Measurements from ENCODE around the gene C1QB.

The C1QB gene, protein sequence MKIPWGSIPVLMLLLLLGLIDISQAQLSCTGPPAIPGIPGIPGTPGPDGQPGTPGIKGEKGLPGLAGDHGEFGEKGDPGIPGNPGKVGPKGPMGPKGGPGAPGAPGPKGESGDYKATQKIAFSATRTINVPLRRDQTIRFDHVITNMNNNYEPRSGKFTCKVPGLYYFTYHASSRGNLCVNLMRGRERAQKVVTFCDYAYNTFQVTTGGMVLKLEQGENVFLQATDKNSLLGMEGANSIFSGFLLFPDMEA

DNA sequence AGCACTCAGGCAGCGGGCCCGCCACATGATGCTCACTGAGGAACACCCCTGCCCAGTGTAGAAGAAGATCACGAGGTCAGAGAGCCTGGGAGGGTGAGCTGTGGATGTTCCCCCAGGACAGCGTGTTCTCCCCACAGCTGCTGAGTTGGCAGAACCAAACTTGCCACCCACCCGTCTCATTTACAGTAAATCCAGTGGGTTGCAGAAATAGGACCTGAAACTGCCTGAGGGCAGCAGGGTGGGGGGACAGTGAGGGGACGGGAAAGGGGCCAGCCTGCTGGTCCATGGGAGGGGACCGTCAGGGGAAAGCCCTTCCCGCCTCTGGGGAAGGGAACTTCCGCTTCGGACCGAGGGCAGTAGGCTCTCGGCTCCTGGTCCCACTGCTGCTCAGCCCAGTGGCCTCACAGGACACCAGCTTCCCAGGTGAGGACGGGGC lies at the start of gene C1QB:
C1QB (plus strand) TSS at position 356 of the 436 bp plus-strand sequence. CDS start 6,227 bp downstream, outside the sequence.
- no peak for DNase-seq

DNA sequence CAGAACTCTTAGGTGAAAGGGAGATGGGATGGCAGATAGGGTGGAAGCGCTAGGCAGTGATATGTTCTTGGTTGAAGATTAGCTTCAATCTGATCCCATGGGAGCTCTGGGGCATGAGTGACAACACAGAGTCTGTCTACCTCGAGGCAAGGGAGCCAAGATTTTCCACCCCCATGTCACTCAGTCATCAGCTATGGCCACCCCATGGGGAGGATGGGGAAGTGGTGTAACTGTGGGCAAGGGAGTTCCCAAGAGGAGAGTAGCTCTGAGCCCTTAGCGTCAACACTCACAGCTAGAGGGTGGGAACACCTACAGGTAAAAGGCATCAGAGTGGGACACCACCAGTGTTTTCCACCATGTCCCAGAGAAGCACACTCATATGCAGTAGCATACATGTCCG lies 46.9 kb upstream of the C1QB start:
- no peak for DNase-seq

DNA sequence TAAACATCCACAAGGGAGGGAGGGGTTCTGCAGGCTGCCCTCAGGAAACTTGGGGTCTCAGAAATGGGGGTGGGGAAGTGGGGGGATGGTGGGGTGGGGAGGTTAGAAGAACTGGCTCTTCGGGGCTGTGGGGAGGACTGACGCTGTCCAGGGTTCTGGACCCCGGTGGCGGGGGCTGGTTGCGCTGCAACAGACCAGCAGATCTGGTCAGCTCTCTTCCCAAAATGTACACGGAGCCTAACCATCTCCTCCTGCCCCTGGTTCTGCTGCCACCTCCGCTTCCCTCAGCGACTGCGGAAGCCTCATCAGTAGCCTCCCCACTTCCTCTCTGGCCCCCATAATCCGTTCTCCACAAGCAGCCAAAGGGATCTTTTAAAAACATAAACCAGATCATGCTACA lies 45.9 kb upstream of the C1QB start:
- DNase-seq = no peak

DNA sequence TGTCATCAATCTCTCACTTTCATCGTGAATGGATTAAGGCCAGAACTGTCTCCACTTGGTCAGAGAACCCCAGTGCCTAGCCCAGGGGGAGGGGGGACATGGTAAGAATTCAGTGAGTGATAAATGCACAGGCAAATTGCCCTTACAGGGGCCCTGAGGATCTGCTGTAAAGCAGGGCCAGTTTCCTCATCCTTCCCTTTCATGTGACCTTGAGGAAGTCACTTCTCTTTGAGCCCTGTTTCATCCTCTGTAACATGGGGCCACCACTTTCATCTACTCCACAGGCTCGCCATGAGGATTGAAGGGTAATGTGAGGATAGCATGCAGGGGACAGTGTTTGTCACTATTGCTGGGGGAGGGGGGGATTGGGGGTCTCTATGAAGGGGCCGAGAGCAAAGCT lies 44.7 kb upstream of the C1QB start:
- no peak for DNase-seq

DNA sequence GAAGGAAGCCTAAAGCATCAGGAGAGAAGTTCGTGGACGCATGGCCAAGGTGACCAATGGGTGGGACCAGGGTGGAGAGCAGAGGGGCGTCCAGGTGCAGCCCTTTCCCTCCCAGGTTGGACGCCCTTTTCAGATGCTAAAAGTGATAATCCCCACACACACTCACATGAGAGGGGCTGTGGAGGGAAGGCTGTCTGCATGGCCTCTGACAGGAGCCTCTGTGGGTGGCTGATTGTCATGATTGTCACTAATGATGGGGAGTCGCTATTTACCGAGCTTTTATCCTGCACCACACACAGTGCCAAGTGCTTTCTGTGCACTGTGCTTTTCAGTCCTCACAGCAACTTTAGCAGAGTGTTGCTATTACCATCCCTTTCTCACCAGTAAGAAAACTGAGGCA lies 43.7 kb upstream of the C1QB start:
- DNase-seq = no peak

DNA sequence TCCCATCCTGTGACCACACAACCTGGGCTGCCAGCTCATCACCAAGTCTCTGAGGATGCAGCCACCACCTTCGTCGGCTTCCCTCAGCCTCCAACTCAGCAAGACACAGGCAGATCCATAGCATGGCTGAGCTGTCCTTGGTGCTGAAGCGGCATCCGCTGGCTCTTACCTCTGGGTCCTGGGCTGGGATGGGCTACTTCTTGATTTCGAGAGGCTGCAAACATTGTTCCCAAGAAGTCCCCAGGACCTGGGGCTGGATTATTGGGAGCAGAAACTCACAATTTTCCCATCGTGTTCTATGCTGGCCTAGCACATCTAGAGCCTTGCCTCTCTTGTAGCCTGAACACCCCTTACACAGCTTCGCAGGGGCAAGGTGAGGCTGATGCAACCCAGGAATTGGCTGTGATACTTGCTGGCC lies 41.5 kb upstream of the C1QB start:
- no peak for DNase-seq

DNA sequence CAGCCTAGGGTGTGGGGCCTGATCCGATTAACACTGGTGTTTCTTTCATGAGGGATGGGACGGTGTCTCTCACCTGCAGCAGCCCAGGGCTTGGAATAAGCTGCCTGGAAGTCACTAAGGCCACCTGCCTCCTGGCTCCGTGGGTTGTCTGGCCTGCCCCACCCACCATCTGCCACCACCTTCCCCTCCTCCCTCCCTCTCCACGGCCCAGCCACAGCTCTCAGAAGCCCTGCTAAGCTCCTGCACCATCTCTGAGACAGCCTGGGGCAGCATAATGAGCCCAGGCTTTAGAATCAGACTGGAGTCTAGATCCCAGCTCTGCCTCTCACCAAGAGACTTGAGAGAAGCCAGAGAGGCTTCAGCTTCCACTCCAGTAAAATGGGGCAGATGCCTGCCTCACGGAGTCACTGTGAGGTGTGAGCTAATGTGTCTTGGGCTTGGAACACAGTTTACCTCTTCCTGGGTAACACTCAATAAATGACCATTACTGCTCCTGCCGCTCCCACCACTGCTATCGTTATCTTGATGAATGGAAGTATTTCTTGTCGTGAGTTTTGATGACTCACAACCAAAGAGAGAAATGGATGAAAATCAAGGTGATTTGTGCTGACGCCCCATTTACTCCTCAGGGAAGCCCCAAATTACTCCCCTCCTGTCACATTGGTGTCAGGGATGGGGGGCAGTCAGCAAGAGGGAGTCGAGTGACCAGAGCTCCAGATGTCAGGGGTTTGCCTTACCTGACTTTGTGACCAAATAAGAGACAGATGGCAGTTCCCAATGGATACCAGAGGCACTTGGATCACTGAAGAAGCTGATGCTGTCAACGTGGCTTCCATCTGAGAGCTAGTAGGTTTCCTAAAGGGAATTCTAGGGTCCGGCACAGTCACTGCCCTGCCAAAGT lies 40.1 kb upstream of the C1QB start:
- peak; percentile 89 for DNase-seq

DNA sequence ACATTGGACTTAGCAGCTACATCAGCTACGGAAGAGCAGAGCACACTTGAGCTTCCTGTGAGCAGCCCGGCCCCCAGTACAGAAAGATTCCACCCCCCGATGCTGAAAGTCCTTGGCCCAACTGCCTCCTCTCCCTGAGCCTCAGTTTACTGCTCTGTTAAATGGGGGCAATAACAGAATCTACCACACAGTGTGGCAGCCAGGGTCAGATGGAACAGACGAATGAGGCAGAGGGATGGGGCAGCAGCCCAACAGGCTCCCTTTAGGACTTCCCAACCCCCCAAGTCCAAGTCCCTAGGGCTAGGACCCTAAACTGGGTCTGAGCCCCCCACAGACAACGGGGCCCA lies 39.5 kb upstream of the C1QB start:
- no peak for DNase-seq

DNA sequence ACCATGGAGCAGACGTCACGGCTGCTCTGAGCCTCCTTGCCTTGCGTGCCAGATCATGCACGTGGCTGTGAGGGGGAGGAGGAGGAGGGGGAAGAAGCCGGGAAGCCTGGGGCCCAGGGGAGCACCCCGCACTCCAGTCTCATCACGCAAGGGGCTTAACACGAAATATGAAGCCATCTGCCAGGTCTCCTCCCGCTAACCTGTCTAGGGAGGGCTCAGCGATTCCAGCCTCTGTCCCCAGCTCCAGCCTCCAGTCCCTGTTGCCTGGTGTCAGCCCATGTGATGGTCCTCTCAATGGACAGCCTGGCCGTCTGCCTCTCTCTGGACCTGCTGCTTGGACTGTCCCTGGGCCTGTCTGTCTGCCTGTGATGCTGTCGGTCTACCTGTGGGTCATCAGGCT lies 39.1 kb upstream of the C1QB start:
- peak; percentile 84 for DNase-seq

DNA sequence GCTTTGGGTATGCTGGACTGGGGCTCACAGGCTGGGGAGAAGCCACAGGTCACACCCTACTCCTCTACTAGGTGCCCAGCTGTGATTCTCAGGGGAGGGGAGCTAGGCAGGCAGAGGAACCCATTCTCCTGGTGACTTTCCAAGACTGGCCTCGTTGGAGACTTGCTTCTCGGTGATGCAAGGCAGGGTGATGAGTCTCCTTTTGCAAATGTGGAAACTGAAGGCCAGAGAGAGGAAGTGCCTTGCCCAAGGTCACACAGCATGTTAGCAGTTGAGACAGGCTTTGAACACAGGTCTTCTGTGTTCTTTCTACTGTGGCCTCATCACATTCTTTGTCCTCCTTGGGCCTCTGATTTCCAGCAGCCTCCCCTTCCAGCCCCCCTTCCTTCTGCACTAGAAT lies 37.1 kb upstream of the C1QB start:
- no peak for DNase-seq

DNA sequence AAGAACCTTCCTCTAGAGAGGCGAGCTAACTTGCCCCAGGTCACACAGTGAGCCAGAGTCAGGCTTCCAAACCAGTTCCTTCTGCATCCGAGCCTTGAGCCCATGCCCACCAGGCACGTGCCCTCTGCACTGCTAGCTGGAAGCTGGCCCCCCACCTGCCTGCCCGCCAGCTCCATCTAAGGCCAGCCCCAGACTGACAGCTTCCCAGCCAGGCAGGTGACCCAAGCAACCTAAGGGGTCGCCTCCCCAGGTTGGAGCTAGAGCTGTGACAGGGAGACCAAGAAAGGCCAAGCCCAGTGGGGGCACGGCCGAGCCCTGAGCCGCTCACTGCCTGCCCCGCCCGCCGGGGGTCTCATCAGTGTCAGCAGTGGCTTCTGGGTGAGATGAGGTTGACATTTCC lies 36.5 kb upstream of the C1QB start:
- no peak for DNase-seq

DNA sequence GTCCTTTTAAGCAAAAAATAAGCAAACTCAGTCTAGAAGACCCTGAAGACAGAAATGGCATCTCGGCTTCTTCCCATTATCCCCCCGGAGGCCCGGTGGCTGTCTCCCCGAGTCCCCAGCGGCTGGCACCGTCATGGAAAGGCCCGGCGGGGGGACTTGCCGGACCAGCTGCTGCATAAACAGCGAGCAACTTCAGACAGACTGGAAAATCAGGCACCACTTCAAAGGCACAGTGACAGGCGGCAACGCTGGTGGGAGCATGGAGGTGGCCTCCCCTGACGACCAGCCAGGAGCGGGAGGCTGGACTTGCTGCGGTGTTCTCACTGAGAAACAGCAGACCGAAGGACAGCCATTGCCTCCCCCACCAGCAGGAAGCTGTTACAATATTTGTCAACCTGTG lies 35.0 kb upstream of the C1QB start:
- peak; percentile 74 for DNase-seq

DNA sequence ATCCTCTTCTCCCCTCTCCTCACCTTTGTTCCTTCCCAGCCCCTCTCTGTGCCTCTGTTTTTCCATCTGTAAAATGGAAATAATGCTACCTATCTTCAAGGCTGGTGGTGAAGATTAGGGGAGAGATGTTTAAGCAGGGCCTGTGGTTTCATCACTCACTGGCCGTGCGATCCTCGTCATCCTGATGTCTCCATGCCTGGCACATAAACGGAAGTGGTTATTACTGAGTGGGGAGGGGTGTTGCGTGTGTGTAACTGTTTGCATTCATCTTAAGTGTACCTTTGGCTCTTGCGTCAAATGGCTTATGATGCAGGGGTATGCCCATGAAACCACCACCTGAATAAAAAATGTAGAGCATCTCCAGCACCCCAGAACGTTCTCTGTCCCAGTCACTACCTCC lies 33.8 kb upstream of the C1QB start:
- DNase-seq = no peak

DNA sequence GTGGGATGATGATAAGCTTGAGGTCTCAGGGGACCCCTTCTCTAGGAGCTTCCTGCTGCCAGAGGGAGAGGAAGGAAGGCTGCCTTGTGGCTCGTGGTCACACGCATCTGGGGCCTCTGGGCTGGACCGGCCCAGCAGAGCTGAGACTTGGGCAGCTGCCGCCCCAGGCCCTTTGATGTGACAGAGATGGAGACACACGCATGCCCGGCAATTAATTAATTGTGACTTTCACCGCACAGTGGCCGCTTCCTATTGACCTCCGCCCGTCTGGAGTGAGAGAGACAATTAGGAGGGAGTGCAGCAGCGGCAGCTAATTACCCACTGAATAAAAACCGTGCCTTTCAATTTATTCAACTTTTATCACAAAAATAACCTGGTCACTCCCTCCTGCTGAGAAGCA lies 33.2 kb upstream of the C1QB start:
- DNase-seq = no peak

DNA sequence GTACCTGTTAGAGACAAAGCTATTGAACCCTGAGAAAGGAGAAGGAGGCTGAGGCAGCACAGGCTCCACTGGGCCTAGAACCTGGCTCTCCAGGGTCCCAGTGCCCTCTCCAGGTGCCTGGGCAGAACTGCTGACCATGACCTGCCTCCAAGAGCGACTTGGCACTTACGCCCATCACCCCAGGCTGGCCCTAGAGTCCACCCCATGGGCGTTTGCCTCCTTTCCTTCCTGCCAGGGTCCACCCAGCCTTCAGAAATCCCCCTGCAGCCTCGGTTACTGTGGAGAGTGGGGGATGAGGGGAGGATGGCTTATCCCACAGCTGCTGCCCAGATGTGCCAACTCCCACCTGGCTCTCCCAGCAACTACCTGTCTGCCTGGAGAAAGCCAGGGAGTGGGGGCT lies 31.3 kb upstream of the C1QB start:
- DNase-seq = no peak

DNA sequence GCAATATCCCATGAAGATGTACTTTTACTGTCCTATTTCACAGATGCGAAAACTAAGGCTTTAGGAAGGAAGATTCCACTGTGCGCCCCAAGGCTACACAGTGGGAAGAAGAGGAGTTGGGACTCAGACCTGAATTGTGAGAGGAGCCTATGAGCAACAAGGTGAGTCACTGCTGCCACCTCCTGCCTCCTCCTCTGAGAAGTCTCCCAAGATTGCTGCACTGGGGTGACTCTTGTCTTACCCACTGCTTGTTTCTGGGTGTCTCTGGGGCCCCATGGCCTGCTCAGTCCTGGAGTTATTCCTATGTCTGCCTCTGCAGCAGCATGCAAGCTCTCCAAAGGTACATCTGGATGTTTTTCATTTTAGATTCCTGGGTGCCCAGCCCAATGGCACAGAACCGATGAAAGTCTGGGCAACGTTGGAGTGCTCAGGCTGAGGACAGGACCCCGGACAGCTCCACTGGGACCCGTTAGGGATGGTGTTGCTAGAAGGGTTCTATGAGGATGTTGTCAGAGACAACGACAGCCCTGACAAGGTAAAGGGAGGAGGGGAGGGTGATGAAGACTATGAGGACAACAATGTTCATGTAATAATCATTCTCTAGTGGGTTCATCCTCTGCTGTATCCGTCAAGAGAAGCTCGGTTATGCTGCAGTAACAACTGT lies 27.6 kb upstream of the C1QB start:
- DNase-seq = no peak

DNA sequence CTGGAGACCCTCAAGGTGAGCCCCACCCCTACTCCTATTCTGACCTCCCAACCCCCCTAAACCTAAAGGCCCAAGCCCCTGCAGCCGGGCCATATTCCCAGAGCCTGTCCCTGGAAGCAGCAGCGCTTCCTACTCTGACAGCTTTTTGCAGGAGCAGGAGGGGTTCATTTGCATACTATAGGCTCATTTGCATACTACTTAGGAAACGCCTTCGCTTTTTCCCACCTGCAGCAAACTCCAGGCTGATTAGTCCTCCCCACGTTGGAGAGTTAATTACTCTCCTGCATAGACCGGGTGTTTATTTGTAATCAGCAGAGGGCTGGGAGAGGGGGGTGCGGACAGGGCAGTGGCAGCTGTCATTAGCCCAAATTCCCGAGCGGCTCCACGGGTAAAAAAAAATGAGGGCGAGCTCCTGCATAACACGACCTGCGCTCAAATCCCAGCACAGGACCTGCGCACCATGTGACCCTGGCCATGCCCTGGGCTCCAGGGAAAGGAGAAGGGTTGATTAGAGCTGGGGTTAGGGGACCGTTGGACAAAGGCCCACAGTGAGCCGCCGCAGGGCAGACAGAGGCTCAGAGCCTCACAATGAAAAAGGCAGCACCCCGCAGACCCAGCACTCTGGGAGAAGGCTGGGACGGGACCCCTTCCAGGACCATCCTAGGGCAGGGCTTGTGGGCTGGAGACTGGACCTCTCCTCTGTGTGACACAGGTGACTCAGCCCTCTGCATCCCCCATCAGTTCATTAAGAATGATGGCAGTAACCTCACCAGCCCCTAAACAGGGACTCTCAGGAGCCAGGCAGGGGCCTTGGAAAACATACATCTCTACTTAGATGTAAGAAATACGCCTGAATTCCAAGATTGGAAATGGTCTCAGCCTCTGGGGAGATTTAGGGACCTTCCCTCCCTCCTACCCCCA lies 26.5 kb upstream of the C1QB start:
- peak; percentile 55 for DNase-seq

DNA sequence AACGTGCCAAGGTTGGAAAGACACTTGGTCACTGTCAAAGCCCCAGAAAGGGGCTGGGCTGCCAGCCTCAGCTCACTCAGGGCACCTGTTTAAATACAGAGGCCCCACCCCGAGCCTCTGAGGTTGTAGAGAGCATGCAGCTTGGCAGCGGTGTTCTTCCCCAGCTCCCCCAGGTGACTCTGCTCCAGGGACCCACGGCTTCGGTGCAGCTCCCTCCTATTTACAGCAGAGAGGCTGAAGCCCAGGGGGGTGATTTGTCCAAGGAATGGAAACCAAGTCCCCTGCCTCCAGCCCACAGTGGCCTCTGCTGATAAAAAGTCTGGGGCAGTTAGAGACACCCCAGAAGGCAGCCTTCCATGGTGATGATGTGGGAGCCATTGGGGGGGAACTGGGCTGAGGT lies 25.7 kb upstream of the C1QB start:
- DNase-seq = no peak

DNA sequence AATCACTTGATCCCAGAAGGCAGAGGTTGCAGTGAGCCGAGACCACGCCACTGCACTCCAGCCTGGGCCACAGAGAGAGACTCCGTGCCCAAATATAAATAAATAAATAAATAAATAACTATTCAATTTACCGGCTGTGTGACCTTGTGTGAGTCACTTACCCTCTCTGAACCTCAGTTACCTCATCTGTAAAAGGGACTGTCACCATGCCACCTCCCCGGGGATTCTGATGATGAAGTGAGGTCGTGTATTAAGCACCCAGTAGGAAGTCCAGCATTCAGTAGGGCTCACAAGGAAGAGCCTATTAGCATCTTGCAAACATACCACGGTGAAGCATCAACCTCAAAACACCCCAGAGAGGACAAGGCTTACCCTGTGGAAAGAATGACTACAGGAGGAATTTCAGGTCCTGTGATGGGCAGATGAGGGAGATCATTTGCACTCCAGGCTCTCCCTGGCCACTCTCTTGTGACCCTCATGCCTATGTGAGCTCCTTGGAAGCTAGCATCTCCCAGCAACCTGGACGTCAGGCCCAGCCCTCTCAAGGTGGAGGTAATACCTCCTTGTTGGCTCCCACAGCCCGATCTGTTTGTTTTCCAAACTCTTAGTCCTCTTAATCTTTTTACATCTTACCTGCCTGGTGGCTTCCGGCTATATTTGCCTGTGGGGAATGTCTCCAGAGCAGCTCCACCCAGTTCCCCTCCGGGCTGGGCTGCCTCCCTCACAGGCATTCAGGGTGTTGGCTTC lies 24.2 kb upstream of the C1QB start:
- DNase-seq = no peak

DNA sequence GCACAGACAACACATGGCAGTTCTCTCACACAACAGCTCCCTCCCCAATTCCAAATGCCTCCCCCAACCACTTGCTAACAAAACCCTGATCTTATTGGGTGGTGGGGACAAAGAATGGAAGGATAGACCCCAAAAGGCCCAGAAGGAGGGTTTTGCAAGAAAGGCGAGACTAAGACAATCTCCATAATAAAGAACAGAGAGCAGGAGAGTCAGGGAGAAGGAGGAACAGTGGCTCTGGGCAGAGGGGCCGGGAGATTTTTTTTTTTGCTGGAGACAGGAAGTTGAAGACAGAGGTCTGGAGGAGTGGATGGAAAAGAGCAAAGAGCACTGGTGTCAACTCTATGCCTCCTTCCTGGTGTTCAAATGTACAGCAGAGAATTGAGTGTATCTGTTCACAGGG lies 23.1 kb upstream of the C1QB start:
- no peak for DNase-seq

DNA sequence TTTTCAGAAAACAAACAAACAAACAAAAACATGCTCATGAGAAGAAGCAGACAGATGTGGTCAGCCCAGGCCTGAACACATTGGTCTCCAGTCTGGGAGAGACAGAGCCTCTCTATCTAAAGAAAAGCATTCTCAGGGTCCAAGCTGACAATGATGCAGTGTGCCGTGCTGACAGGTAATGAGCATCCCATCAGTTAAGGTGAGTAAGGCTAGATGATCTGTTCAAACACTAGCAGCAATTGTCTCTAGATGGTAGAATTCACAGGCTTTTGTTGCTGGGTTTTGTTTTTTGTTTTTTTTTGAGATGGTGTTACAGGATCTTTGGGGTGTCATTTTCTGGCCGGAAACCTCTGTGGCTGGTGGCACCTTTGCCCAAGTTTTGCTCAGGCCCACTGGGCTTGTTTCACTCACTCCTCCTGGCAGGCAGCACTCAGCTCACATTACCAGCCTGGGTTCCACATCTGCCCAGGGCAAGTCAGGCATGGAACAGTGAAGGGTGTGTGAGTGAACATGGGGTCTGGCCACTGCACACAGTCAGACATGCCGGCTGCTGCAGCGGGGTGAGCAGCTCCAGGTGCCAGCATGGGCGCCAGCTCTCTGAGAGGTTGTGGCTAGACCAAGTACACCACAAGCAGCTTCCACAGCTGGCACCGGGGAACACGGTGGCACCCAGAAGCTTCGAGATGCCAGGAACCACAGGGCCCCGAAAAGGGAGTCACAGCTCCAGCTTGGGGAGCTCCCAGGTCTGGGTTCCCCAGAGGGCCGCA lies 19.2 kb upstream of the C1QB start:
- DNase-seq = no peak
